ENCODE measurements around the gene DLG2.

DLG2 gene

DNA sequence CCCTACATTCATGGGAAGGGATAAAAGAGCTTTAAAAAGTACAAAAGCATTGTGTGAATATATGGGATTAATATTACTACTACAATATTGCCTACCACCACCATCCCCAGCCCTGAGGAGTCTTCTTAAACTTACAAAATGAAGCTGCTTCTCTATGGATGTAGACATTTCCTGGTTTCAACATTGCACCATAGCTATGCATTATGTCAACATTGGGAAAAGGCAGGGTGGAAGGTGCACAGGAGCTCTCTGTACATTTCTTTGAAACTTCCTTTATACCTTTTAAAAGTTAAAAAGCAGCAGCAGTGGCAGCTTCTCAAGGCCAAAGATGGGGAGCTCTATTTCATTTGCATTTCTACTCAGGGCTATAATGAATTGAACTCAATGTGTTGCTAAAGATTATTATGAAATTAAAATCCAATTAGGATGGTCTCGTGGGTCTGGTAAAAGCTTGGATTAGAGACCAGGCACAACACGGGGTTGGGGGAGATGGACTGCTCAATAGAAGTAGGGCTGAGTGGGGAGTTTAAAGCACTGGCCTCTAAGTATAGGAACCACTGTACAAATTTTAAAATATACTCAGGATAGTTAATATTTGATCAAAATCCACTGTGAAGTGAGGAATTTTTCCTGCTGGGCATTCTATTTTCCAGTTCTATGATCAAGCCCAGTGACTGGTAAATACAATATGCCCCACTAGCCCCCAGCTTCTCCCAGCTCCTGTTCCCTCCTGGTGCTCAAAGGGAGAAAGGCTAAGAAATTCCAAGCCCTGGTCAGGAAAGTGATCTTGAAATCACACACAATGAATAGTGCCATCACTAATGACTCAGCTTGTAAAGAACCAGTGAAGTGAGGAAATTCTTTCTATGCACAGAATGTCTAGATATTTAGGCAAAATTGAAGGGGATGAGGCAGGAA, 1978.3 kb downstream of the DLG2 start:
- H3K4me1 ChIP-seq (ENCODE audit: low read length) = no peaks in the 10 kb centered on the region
- TF ChIP-seq EZH2 (optimal IDR thresholded peaks at IDR 0.05; ENCODE audit: low read depth, low read length) (no peak), EZH2phosphoT487 (IDR thresholded peaks at IDR 0.05; ENCODE audit: low read length) (no peak)
- TF ChIP-seq, protein P1, sequence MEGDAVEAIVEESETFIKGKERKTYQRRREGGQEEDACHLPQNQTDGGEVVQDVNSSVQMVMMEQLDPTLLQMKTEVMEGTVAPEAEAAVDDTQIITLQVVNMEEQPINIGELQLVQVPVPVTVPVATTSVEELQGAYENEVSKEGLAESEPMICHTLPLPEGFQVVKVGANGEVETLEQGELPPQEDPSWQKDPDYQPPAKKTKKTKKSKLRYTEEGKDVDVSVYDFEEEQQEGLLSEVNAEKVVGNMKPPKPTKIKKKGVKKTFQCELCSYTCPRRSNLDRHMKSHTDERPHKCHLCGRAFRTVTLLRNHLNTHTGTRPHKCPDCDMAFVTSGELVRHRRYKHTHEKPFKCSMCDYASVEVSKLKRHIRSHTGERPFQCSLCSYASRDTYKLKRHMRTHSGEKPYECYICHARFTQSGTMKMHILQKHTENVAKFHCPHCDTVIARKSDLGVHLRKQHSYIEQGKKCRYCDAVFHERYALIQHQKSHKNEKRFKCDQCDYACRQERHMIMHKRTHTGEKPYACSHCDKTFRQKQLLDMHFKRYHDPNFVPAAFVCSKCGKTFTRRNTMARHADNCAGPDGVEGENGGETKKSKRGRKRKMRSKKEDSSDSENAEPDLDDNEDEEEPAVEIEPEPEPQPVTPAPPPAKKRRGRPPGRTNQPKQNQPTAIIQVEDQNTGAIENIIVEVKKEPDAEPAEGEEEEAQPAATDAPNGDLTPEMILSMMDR (IDR thresholded peaks at IDR 0.05; ENCODE audit: low read length) = no peak
- H3K27ac ChIP-seq (ENCODE audit: low read length) = no peak overlapping the region
- no peak overlapping the region for H2AFZ ChIP-seq (ENCODE audit: low read length)
- H3K9me2 ChIP-seq (replicated peaks; ENCODE audit: insufficient read depth, low read length) = no peaks in the 10 kb centered on the region
- H3K27me3 ChIP-seq (replicated peaks; ENCODE audit: insufficient read depth, low read length) = no peaks in the 10 kb centered on the region
- no peak overlapping the region for H3K4me2 ChIP-seq (ENCODE audit: low read depth, low read length)
- no peak overlapping the region for H3K9ac ChIP-seq (ENCODE audit: low read length)
- no peaks in the 10 kb centered on the region for H3K9me3 ChIP-seq (replicated peaks; ENCODE audit: insufficient read depth, low read length)
- H4K20me1 ChIP-seq (ENCODE audit: insufficient read depth, low read length) = no peaks in the 10 kb centered on the region
- H3F3A ChIP-seq (ENCODE audit: insufficient read depth, low read length) = no peaks in the 10 kb centered on the region
- H3K36me3 ChIP-seq (replicated peaks; ENCODE audit: insufficient read depth, low read length) = no peaks in the 10 kb centered on the region
- no peak overlapping the region for H3K4me3 ChIP-seq (ENCODE audit: low read length)
- DNase-seq = no peak
- no peaks in the 10 kb centered on the region for H3K79me2 ChIP-seq (ENCODE audit: low read length)

DNA sequence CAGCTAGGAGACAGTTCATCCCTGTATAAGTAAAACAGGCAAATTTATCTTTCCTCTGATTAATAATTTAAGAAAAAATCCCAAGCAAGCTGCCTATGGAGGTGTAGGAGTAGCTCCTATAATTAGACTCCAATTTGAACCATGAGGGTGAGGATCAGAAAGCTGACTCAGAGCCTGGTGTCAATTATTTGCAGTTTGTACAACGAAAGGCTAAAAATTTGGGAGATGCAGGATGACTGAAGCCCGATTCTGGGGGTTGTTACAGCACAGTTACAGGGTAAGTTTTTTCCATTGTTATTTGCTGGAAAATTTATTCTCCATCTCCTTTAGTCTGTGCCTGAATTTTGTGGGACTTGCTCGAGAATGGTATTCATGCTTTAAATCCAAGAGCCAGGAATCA, 1981.6 kb downstream of the DLG2 start:
- Histone ChIP-seq H3K9ac (ENCODE audit: low read length) (no peak overlapping the region), H3F3A (ENCODE audit: insufficient read depth, low read length) (peaks cover 3% of the 10 kb centered on the region; the same call in 1 of the 2 replicates), H3K27me3 (replicated peaks; ENCODE audit: insufficient read depth, low read length) (no peaks in the 10 kb centered on the region), H3K9me3 (replicated peaks; ENCODE audit: insufficient read depth, low read length) (no peaks in the 10 kb centered on the region), H3K36me3 (replicated peaks; ENCODE audit: insufficient read depth, low read length) (no peaks in the 10 kb centered on the region), H2AFZ (ENCODE audit: low read length) (no peak overlapping the region), H3K4me1 (ENCODE audit: low read length) (0 out of 2 replicates have a peak, but pooled peaks cover 4% of the 10 kb centered on the region), H3K4me3 (ENCODE audit: low read length) (no peak overlapping the region), H3K9me2 (replicated peaks; ENCODE audit: insufficient read depth, low read length) (no peaks in the 10 kb centered on the region), H3K27ac (ENCODE audit: low read length) (no peak overlapping the region), H4K20me1 (ENCODE audit: insufficient read depth, low read length) (no peaks in the 10 kb centered on the region), H3K4me2 (ENCODE audit: low read depth, low read length) (no peak overlapping the region), H3K79me2 (ENCODE audit: low read length) (no peaks in the 10 kb centered on the region)
- DNase-seq = no peak
- no peak for TF ChIP-seq EZH2phosphoT487 (IDR thresholded peaks at IDR 0.05; ENCODE audit: low read length)
- TF ChIP-seq, protein P1 (IDR thresholded peaks at IDR 0.05; ENCODE audit: low read length) = no peak

DNA sequence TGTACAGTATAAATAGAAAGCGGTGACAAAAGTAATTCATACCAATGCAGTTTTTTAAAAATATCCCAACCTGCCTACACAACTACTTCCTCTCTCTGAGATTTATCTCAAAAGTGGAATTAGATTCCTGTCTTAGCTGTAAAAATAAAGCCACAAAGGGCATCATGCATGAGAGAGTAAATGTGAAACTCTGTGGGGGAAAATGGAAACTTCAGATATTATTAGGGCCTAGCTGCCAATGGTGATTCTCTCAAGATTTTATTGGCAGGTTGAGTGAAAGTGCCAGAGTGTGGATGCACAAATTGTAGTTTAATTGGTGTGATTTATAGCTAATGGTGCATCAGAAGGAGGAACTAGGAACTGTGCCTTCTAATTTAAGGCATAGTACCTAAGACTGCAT, 1984.0 kb downstream of the DLG2 start:
- no peaks in the 10 kb centered on the region for H3K27me3 ChIP-seq (replicated peaks; ENCODE audit: insufficient read depth, low read length)
- H3K4me3 ChIP-seq (ENCODE audit: low read length) = no peak overlapping the region
- H3F3A ChIP-seq (ENCODE audit: insufficient read depth, low read length) = peaks cover 3% of the 10 kb centered on the region; the same call in 1 of the 2 replicates
- no peak overlapping the region for H2AFZ ChIP-seq (ENCODE audit: low read length)
- H3K27ac ChIP-seq (ENCODE audit: low read length) = no peak overlapping the region
- TF ChIP-seq, protein P1 (IDR thresholded peaks at IDR 0.05; ENCODE audit: low read length) = no peak
- TF ChIP-seq EZH2 (optimal IDR thresholded peaks at IDR 0.05; ENCODE audit: low read depth, low read length) (no peak), EZH2phosphoT487 (IDR thresholded peaks at IDR 0.05; ENCODE audit: low read length) (no peak)
- H3K9me2 ChIP-seq (replicated peaks; ENCODE audit: insufficient read depth, low read length) = no peaks in the 10 kb centered on the region
- no peaks in the 10 kb centered on the region for H4K20me1 ChIP-seq (ENCODE audit: insufficient read depth, low read length)
- DNase-seq = peak; percentile 19
- H3K4me1 ChIP-seq (ENCODE audit: low read length) = 0 out of 2 replicates have a peak, but pooled peaks cover 4% of the 10 kb centered on the region
- no peaks in the 10 kb centered on the region for H3K79me2 ChIP-seq (ENCODE audit: low read length)
- H3K36me3 ChIP-seq (replicated peaks; ENCODE audit: insufficient read depth, low read length) = no peaks in the 10 kb centered on the region
- H3K9ac ChIP-seq (ENCODE audit: low read length) = no peak overlapping the region
- no peak overlapping the region for H3K4me2 ChIP-seq (ENCODE audit: low read depth, low read length)
- H3K9me3 ChIP-seq (replicated peaks; ENCODE audit: insufficient read depth, low read length) = no peaks in the 10 kb centered on the region

Data from MM.1S (cell line).